A204.1 (cell line): ENCODE data around the gene SPATC1L.

Experiments
- FAIRE-seq: peaks from 2 replicates; lab custom pipeline; 2012; peaks lifted over from hg19 to GRCh38; lab: Jason Lieb, UNC

SPATC1L gene

GRCh38 chr21:46160907-46161632, 23.2 kb downstream of the SPATC1L start:
- no peak for FAIRE-seq

- no peak for FAIRE-seq
Observed at GRCh38 chr21:46160657-46160906, 23.7 kb downstream of the SPATC1L start.

GRCh38 chr21:46159841-46160656, 24.2 kb downstream of the SPATC1L start:
- FAIRE-seq = no peak

GRCh38 chr21:46159390-46159789, 24.9 kb downstream of the SPATC1L start:
- no peak for FAIRE-seq

- FAIRE-seq = no peak
Observed at GRCh38 chr21:46158666-46159300, 25.5 kb downstream of the SPATC1L start.

- no peak for FAIRE-seq
Observed at GRCh38 chr21:46157987-46158451, 26.2 kb downstream of the SPATC1L start.

- FAIRE-seq = no peak
Observed at GRCh38 chr21:46157396-46157986, 26.8 kb downstream of the SPATC1L start.

GRCh38 chr21:46156678-46157077, 27.6 kb downstream of the SPATC1L start:
- no peak for FAIRE-seq

- no peak for FAIRE-seq
Observed at GRCh38 chr21:46156378-46156645, 27.9 kb downstream of the SPATC1L start.

- FAIRE-seq = no peak
Observed at GRCh38 chr21:46155514-46156377, 28.5 kb downstream of the SPATC1L start, which contains the start of gene FTCD. TSS of gene FTCD (minus strand) at chr21:46155579. CDS start at chr21:46155523, 56 bp downstream.

- FAIRE-seq = no peak
Observed at GRCh38 chr21:46154955-46155513, 29.2 kb downstream of the SPATC1L start.

- no peak for FAIRE-seq
Observed at GRCh38 chr21:46154155-46154954, 29.9 kb downstream of the SPATC1L start.

GRCh38 chr21:46153247-46154154, 30.8 kb downstream of the SPATC1L start:
- no peak for FAIRE-seq

- FAIRE-seq = no peak
Observed at GRCh38 chr21:46152927-46153246, 31.4 kb downstream of the SPATC1L start.

GRCh38 chr21:46151989-46152926, 32.0 kb downstream of the SPATC1L start:
- FAIRE-seq = no peak

GRCh38 chr21:46151261-46151988, 32.8 kb downstream of the SPATC1L start:
- FAIRE-seq = no peak

GRCh38 chr21:46150491-46151121, 33.7 kb downstream of the SPATC1L start:
- no peak for FAIRE-seq

- FAIRE-seq = no peak
Observed at GRCh38 chr21:46150073-46150472, 34.2 kb downstream of the SPATC1L start.
